ENCODE results near the gene HEYL. TPM values are rescaled to one million over a fixed set of nuclear protein-coding genes. Genes with fewer than 3 reads are reported as not detected.

HEYL gene
- polyA plus RNA-seq, 1 experiment, result 0.50 TPM

- TF ChIP-seq CTCF (IDR thresholded peaks at IDR 0.05; ENCODE audit: insufficient read depth, low read depth, low read length), result no peak
- peaks cover 28% of the 10 kb centered on the region for H3K27me3 ChIP-seq (ENCODE audit: control insufficient read depth, insufficient read depth, low read length)
- H3K36me3 ChIP-seq (ENCODE audit: control insufficient read depth, insufficient read depth, low read length), result no peaks in the 10 kb centered on the region
- H3K4me3 ChIP-seq (ENCODE audit: low read depth, low read length), result no peak overlapping the region
- CTCF ChIA-PET, result interaction anchor here (0.6 to 1.1 kb wide), 5 partner anchors 22 to 310 kb away, joined by 3 to 4 read pairs (median 3); no protein-coding TSS in a partner anchor
- POLR2A ChIA-PET, result no interaction called here
- DNase-seq (ENCODE audit: low read depth), result no peak
Observed at GRCh38 chr1:39679821-39680220, 40.4 kb upstream of the HEYL start.

- no peak for DNase-seq (ENCODE audit: low read depth)
- ChIA-PET CTCF (interaction anchor here (1.4 kb wide), 1 partner anchor 20 kb away, joined by 3 read pairs; no protein-coding TSS in a partner anchor), POLR2A (no interaction called here)
- Histone ChIP-seq H3K36me3 (ENCODE audit: control insufficient read depth, insufficient read depth, low read length) (no peaks in the 10 kb centered on the region), H3K4me3 (ENCODE audit: low read depth, low read length) (no peak overlapping the region), H3K27me3 (ENCODE audit: control insufficient read depth, insufficient read depth, low read length) (peaks cover 28% of the 10 kb centered on the region)
- no peak for TF ChIP-seq CTCF (IDR thresholded peaks at IDR 0.05; ENCODE audit: insufficient read depth, low read depth, low read length)
Observed at GRCh38 chr1:39678889-39679288, 39.4 kb upstream of the HEYL start.

GRCh38 chr1:39677645-39678044, 38.2 kb upstream of the HEYL start:
- POLR2A ChIA-PET, result no interaction called here
- TF ChIP-seq CTCF (IDR thresholded peaks at IDR 0.05; ENCODE audit: insufficient read depth, low read depth, low read length), result no peak

GRCh38 chr1:39676948-39677548, 37.6 kb upstream of the HEYL start:
- ChIA-PET CTCF (interaction anchor here (1.3 kb wide), 1 partner anchor 71 kb away, joined by 5 read pairs; no protein-coding TSS in a partner anchor), POLR2A (no interaction called here)
- TF ChIP-seq CTCF (IDR thresholded peaks at IDR 0.05; ENCODE audit: insufficient read depth, low read depth, low read length), result no peak
- H3K27me3 ChIP-seq (ENCODE audit: control insufficient read depth, insufficient read depth, low read length), result peaks cover 36% of the 10 kb centered on the region
- no peak for DNase-seq (ENCODE audit: low read depth)
- H3K4me3 ChIP-seq (ENCODE audit: low read depth, low read length), result no peak overlapping the region
- no peaks in the 10 kb centered on the region for H3K36me3 ChIP-seq (ENCODE audit: control insufficient read depth, insufficient read depth, low read length)

More at GRCh38 chr1:39677645-39678044, 38.2 kb upstream of the HEYL start:
- H3K4me3 ChIP-seq (ENCODE audit: low read depth, low read length), result no peak overlapping the region
- no peaks in the 10 kb centered on the region for H3K36me3 ChIP-seq (ENCODE audit: control insufficient read depth, insufficient read depth, low read length)
- DNase-seq (ENCODE audit: low read depth), result no peak
- CTCF ChIA-PET, result interaction anchor here (1.3 to 1.4 kb wide), 2 partner anchors 19 to 72 kb away, joined by 3 to 5 read pairs; no protein-coding TSS in a partner anchor
- peaks cover 30% of the 10 kb centered on the region for H3K27me3 ChIP-seq (ENCODE audit: control insufficient read depth, insufficient read depth, low read length)

GRCh38 chr1:39675220-39675619, 35.8 kb upstream of the HEYL start:
- no peak overlapping the region for H3K4me3 ChIP-seq (ENCODE audit: low read depth, low read length)
- peaks cover 37% of the 10 kb centered on the region for H3K27me3 ChIP-seq (ENCODE audit: control insufficient read depth, insufficient read depth, low read length)
- DNase-seq (ENCODE audit: low read depth), result no peak
- no peaks in the 10 kb centered on the region for H3K36me3 ChIP-seq (ENCODE audit: control insufficient read depth, insufficient read depth, low read length)
- ChIA-PET CTCF (interaction anchor here (0.6 to 10.0 kb wide), 2 partner anchors 19 to 564 kb away, joined by 3 to 137 read pairs; no protein-coding TSS in a partner anchor), POLR2A (no interaction called here)
- TF ChIP-seq CTCF (IDR thresholded peaks at IDR 0.05; ENCODE audit: insufficient read depth, low read depth, low read length), result no peak

All from BJ (cell line).